Ovary (tissue), 3 donors: ENCODE measurements around the gene RHO.
"Not testable (repeated sequence)": the region's sequence is repeated elsewhere in the genome, so short reads cannot be mapped to it uniquely, and the experiment has no call there.

ENCODE experiments used
- CTCF ChIP-seq, 3 donors: fragments of 450-650 bp in 2 of 3; fragments of 200-600 bp in 1 of 3; IDR thresholded peaks; one replicate each; pipeline versions ENCODE4 v1.5.1 to v1.8.0; 2016 to 2022; ENCODE audit warnings: antibody characterized with exemption in 3 of 3, mild to moderate bottlenecking in 1 of 3
- EP300 ChIP-seq: sonication (generic); formaldehyde crosslinking; IDR thresholded peaks from one replicate; pipeline ENCODE4 v1.6.1; 2017; ENCODE audit warnings: antibody characterized with exemption
- POLR2A ChIP-seq: fragments of 450-650 bp; IDR thresholded peaks from one replicate; pipeline ENCODE4 v1.6.1; 2017; ENCODE audit warnings: antibody characterized with exemption, mild to moderate bottlenecking, moderate library complexity
- donor health status: DM: no; HTN: no; CAD: no.

- TF ChIP-seq CTCF (IDR thresholded peaks at IDR 0.05); POLR2A; EP300: not testable (repeated sequence)
These were observed 17.5 kb downstream of the RHO start for GRCh38 chr3:129545951-129546350.
